OCI-LY7 (cell line): ENCODE measurements around the gene YJEFN3. TPM values are rescaled to one million over a fixed set of nuclear protein-coding genes. Genes with fewer than 3 reads are reported as not detected.

Experiments used
- BruUV-seq: library from RNA; stranded (reverse); fragments of 400-500 nt; replicated peaks from 2 replicates; lab custom pipeline; 2021; lab: Mats Ljungman, UMichigan
- CTCF ChIA-PET: fragments of 300-600 bp; sonication (Branson Sonifier 250); formaldehyde crosslinking; loops from one replicate; lab custom pipeline; 2022; ENCODE audit warnings: antibody characterized with exemption; ENCODE audit not compliant: unreplicated experiment; lab: Charles Lee
- POLR2A ChIA-PET: fragments of 300-600 bp; sonication (Branson Sonifier 250); formaldehyde crosslinking; loops from one replicate; lab custom pipeline; 2022; ENCODE audit warnings: antibody characterized with exemption; lab: Charles Lee
- DNase-seq: peaks from one replicate; pipeline ENCODE4 v3.0.0-alpha.2; 2015; ENCODE audit warnings: low spot score
- H2AFZ ChIP-seq: fragments of 200-600 bp; sonication (generic), shearing (Covaris generic); 2 replicates; pipeline ENCODE4 v1.6.1; 2014; ENCODE audit warnings: mild to moderate bottlenecking, antibody characterized with exemption, low read length, moderate library complexity
- H3K27ac ChIP-seq: fragments of 200-600 bp; sonication (generic); 2 replicates; pipeline ENCODE4 v1.5.1; 2014; ENCODE audit warnings: mixed run types, low read depth, mild to moderate bottlenecking, moderate library complexity, low read length, inconsistent platforms; ENCODE audit not compliant: poor library complexity, severe bottlenecking
- H3K36me3 ChIP-seq: fragments of 200-600 bp; sonication (generic); 2 replicates; pipeline ENCODE4 v1.6.1; 2014; ENCODE audit warnings: mild to moderate bottlenecking, antibody characterized with exemption, low read length, moderate library complexity, mixed read lengths; ENCODE audit not compliant: insufficient read depth
- H3K4me1 ChIP-seq: fragments of 200-600 bp; sonication (generic); 2 replicates; pipeline ENCODE4 v1.5.1; 2014; ENCODE audit warnings: mild to moderate bottlenecking, low read length; ENCODE audit not compliant: insufficient read depth, poor library complexity, severe bottlenecking
- H3K4me2 ChIP-seq: fragments of 200-600 bp; sonication (generic); 2 replicates; pipeline ENCODE4 v1.6.1; 2014; ENCODE audit warnings: mild to moderate bottlenecking, low read length
- H3K4me3 ChIP-seq: fragments of 200-600 bp; sonication (generic); 2 replicates; pipeline ENCODE4 v1.5.1; 2014; ENCODE audit warnings: mild to moderate bottlenecking, low read depth, low read length; ENCODE audit not compliant: poor library complexity, severe bottlenecking
- H3K79me2 ChIP-seq: fragments of 200-600 bp; sonication (generic); 2 replicates; pipeline ENCODE4 v1.6.1; 2016; ENCODE audit warnings: low read depth, mild to moderate bottlenecking, low read length, moderate library complexity, mixed read lengths; ENCODE audit not compliant: insufficient read depth
- H3K9me2 ChIP-seq: fragments of 200-600 bp; sonication (generic); 2 replicates; pipeline ENCODE4 v1.6.1; 2016; ENCODE audit warnings: mild to moderate bottlenecking, low read length, mixed read lengths; ENCODE audit not compliant: insufficient read depth
- H3K9me3 ChIP-seq: fragments of 200-600 bp; sonication (generic); 2 replicates; pipeline ENCODE4 v1.6.1; 2014; ENCODE audit warnings: mild to moderate bottlenecking, mixed run types, low read length, mixed read lengths
- H4K20me1 ChIP-seq: fragments of 200-600 bp; sonication (generic); 2 replicates; pipeline ENCODE4 v1.6.1; 2014; ENCODE audit warnings: mild to moderate bottlenecking, antibody characterized with exemption, low read length, moderate library complexity, mixed read lengths; ENCODE audit not compliant: insufficient read depth
- CTCF ChIP-seq: fragments of 200-600 bp; sonication (generic); conservative IDR thresholded peaks from 2 replicates; pipeline ENCODE4 v1.5.1; 2014; ENCODE audit warnings: mild to moderate bottlenecking, antibody characterized with exemption, low read length, moderate library complexity, mixed read lengths
- EZH2phosphoT487 ChIP-seq: fragments of 200-600 bp; sonication (generic); IDR thresholded peaks from 2 replicates; pipeline ENCODE4 v1.6.1; 2018; ENCODE audit warnings: low read depth, borderline replicate concordance, mild to moderate bottlenecking, mixed run types, antibody characterized with exemption, low read length, moderate library complexity, mixed read lengths
- intact Hi-C: fragments of 100-400 bp; cut with micrococcal nuclease; formaldehyde crosslinking; loops from one replicate; pipeline ENCODE4 v1.10.0; 2022; ENCODE audit not compliant: unreplicated experiment
- total RNA-seq, 2 experiments: library from RNA; depleted of rRNA in 1 of 2; stranded (reverse); fragments of >200 nt in 1 of 2; shearing (Covaris generic) in 1 of 2; gene quantifications; 2 replicates each; pipeline ENCODE4 v1.2.3, GENCODE V29; 2014 to 2022

The YJEFN3 gene
- total RNA-seq, 2 experiments from 2014 or later: 5.4 to 35.3 TPM

DNA sequence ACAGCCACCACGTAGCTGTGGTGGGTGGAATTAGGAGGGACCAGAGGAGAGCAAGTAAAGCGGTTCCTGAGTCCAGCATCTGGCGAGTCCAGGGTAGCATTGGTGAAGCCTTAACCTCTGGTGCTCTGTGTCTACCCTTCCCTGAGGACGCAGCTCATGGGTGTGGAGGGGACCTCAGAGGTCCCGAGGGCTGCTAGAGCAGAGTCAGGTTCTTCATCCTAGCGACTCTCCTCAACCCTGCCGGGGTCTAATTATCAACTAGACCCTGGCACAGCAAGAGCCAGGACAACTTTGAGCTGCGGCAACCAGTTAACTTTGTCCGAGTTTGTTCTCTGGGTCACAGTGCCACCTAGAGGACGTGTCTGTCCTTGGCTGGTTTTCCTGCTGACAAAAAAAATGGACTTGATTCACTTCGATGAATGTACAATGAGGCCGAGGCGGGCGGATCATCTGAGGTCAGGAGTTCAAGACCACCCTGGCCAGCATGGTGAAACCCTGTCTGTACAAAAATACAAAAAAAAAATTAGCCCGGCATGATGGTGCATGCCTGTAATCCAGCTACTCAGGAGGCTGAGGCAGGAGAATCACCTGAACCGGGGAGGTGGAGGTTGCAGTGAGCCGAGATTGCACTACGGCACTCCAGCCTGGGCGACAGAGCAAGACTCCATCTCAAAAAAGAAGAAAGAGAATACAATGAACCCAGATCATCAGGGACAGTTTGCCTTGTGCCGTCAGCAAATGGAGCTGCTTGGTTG lies 38.3 kb upstream of the YJEFN3 start:
- BruUV-seq: no TSS peak
- ChIA-PET CTCF (interaction anchor here (0.6 to 1.4 kb wide), 5 partner anchors 85 to 126 kb away, joined by 3 to 5 read pairs (median 4); partner anchors contain the start of gene GATAD2A), POLR2A (interaction anchor here (1.1 to 2.1 kb wide), 3 partner anchors 85 to 126 kb away, joined by 5 to 10 read pairs (median 7); partner anchors contain the start of gene GATAD2A)
- intact Hi-C loops: loop anchor here (1.0 to 5.0 kb wide), 4 partner anchors 83 to 298 kb away; partner anchors contain the start of genes BORCS8 and RFXANK
- no peaks in the 10 kb centered on the region for H3K9me2 ChIP-seq
- peaks cover 33% of the 10 kb centered on the region for H3K4me1 ChIP-seq
- H3K4me2 ChIP-seq: peak overlapping the region; percentile 64
- H3K9me3 ChIP-seq: no peaks in the 10 kb centered on the region
- peak overlapping the region; percentile 90 for H3K27ac ChIP-seq
- peaks cover 28% of the 10 kb centered on the region for H3K79me2 ChIP-seq
- H3K36me3 ChIP-seq: peaks cover 48% of the 10 kb centered on the region
- no peak overlapping the region for H3K4me3 ChIP-seq
- DNase-seq: peak; percentile 86
- TF ChIP-seq EZH2phosphoT487: no peak
- peak; percentile 92 for TF ChIP-seq CTCF
- H2AFZ ChIP-seq: no peak overlapping the region
- H4K20me1 ChIP-seq: 0 out of 2 replicates have a peak, but pooled peaks cover 3% of the 10 kb centered on the region

DNA sequence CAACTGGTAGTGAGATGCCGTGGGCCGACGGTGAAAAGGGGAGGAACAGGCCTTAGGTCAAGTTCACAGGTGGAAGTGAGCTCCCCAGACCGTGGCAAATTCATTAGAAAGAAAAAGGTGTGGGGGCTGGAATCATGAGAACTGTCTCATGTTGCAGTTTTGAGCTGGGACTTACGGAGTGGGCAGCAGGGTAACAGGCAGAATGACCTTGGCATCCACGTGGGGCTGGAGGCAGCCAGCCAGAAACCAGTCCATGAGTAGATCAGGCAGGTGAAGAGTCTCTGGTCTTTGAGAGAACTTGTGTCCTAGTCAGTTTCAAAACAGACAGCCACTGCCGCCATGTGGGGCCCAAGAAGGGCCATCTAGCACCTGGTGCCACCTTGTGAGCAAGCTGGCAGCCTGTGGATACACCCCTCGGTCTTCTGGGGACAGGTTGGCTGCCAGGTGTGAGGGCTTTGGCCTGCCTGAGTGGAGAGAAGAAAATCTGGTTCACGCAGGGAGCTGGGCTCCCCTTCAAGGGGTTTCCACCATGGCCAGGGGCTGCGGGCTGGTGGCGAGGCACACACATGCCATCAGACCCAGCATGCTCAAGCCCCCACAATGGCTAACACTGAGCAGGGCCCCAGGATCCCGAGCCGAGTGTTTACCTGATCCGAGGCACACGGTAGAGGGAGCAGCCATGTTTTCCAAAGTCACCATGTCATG lies 37.2 kb upstream of the YJEFN3 start:
- Histone ChIP-seq H2AFZ (no peak overlapping the region), H3K36me3 (peaks cover 56% of the 10 kb centered on the region), H3K4me2 (no peak overlapping the region), H4K20me1 (0 out of 2 replicates have a peak, but pooled peaks cover 3% of the 10 kb centered on the region), H3K4me3 (no peak overlapping the region), H3K27ac (no peak overlapping the region), H3K9me2 (no peaks in the 10 kb centered on the region), H3K9me3 (no peaks in the 10 kb centered on the region), H3K79me2 (peaks cover 28% of the 10 kb centered on the region), H3K4me1 (peaks cover 33% of the 10 kb centered on the region)
- no peak for TF ChIP-seq CTCF
- TF ChIP-seq EZH2phosphoT487: no peak
- no peak for DNase-seq
- ChIA-PET POLR2A (interaction anchor here (0.6 to 2.1 kb wide), 2 partner anchors 11 to 86 kb away, joined by 3 to 7 read pairs; partner anchors contain the start of gene GATAD2A), CTCF (interaction anchor here (1.4 kb wide), 1 partner anchor 125 kb away, joined by 5 read pairs; no protein-coding TSS in a partner anchor)
- no TSS peak for BruUV-seq
- intact Hi-C loops: loop anchor here (5.0 kb wide), 1 partner anchor 104 kb away; no protein-coding TSS in a partner anchor
